GM12878 (cell line): ENCODE measurements around the gene ARHGEF18. TPM values are rescaled to one million over a fixed set of nuclear protein-coding genes. Genes with fewer than 3 reads are reported as not detected.

ENCODE experiments used
- BCL3 ChIP-seq: IDR thresholded peaks from 2 replicates; pipeline ENCODE4 v1.6.1; 2011; ENCODE audit warnings: borderline replicate concordance, low read depth, mild to moderate bottlenecking, moderate library complexity, low read length; ENCODE audit not compliant: insufficient read depth, poor library complexity, severe bottlenecking
- CHD1 ChIP-seq: IDR thresholded peaks from 2 replicates; pipeline ENCODE4 v1.6.1; 2012; ENCODE audit warnings: low read depth, low read length, improper control_type of control experiment
- CREM ChIP-seq: IDR thresholded peaks from 2 replicates; pipeline ENCODE4 v1.6.1; 2014; ENCODE audit warnings: antibody characterized with exemption, low read depth
- HCFC1 ChIP-seq: fragments of 150-350 bp; IDR thresholded peaks from 2 replicates; pipeline ENCODE4 v1.6.1; 2014; ENCODE audit warnings: low read length
- IKZF1 ChIP-seq: fragments of 450-650 bp; conservative IDR thresholded peaks from 2 replicates; pipeline ENCODE4 v1.6.1; 2017; ENCODE audit warnings: antibody characterized with exemption, mild to moderate bottlenecking
- IKZF2 ChIP-seq, 2 experiments: fragments of 450-650 bp; IDR thresholded peaks; 2 replicates each; pipeline ENCODE4 v1.6.1; 2017; ENCODE audit warnings: mild to moderate bottlenecking in 2 of 2, moderate library complexity in 2 of 2
- MEF2B ChIP-seq: fragments of 450-650 bp; IDR thresholded peaks from 2 replicates; pipeline ENCODE4 v1.6.1; 2018; ENCODE audit warnings: mild to moderate bottlenecking, moderate library complexity; ENCODE audit not compliant: partially characterized antibody, poor library complexity, severe bottlenecking
- MTA2 ChIP-seq: fragments of 450-650 bp; IDR thresholded peaks from 2 replicates; pipeline ENCODE4 v1.6.1; 2016; ENCODE audit warnings: low read depth, mild to moderate bottlenecking, moderate library complexity
- NFYA ChIP-seq: IDR thresholded peaks from 2 replicates; pipeline ENCODE4 v1.6.1; 2011; ENCODE audit warnings: low read depth, mild to moderate bottlenecking, low read length, improper control_type of control experiment, borderline replicate concordance
- NR2F1 ChIP-seq: fragments of 450-650 bp; conservative IDR thresholded peaks from 2 replicates; pipeline ENCODE4 v1.6.1; 2017; ENCODE audit warnings: mild to moderate bottlenecking
- NRF1 ChIP-seq: conservative IDR thresholded peaks from 2 replicates; pipeline ENCODE4 v1.6.1; 2011; ENCODE audit warnings: mild to moderate bottlenecking, low read depth, low read length, improper control_type of control experiment
- PKNOX1 ChIP-seq: fragments of 450-650 bp; IDR thresholded peaks from 2 replicates; pipeline ENCODE4 v1.6.1; 2016; ENCODE audit warnings: mild to moderate bottlenecking
- POU2F2 ChIP-seq: IDR thresholded peaks from 3 replicates; pipeline ENCODE4 v1.6.1; 2011; ENCODE audit warnings: low read depth, mild to moderate bottlenecking, low read length, borderline replicate concordance
- RELA ChIP-seq: fragments of 450-650 bp; IDR thresholded peaks from 2 replicates; pipeline ENCODE4 v1.8.0; 2014; ENCODE audit warnings: borderline replicate concordance; ENCODE audit not compliant: partially characterized antibody
- SUPT20H ChIP-seq: IDR thresholded peaks from 2 replicates; pipeline ENCODE4 v1.6.1; 2011; ENCODE audit warnings: low read depth, mild to moderate bottlenecking, low read length, moderate library complexity, borderline replicate concordance; ENCODE audit not compliant: control insufficient read depth
- SUZ12 ChIP-seq: fragments of 200-600 bp; sonication (generic); IDR thresholded peaks from one replicate; pipeline ENCODE4 v1.6.1; 2018; ENCODE audit warnings: antibody characterized with exemption, mild to moderate bottlenecking; ENCODE audit not compliant: unreplicated experiment
- ZBED1 ChIP-seq: IDR thresholded peaks from 2 replicates; pipeline ENCODE4 v1.6.1; 2016; ENCODE audit warnings: borderline replicate concordance
- ZNF24 ChIP-seq: fragments of 450-650 bp; IDR thresholded peaks from 2 replicates; pipeline ENCODE4 v1.6.1; 2017; ENCODE audit warnings: antibody characterized with exemption, mild to moderate bottlenecking
- ZSCAN29 ChIP-seq: fragments of 450-650 bp; IDR thresholded peaks from 2 replicates; pipeline ENCODE4 v1.6.1; 2017; ENCODE audit warnings: mild to moderate bottlenecking, moderate library complexity
- polyA plus RNA-seq, 11 experiments: library from polyadenylated mRNA; depleted of rRNA in 4 of 11; unstranded in 6 of 11; stranded (reverse) in 5 of 11; fragments of >200 nt; fragmentation: Nextera tagmentation in 4 of 11; fragmentation: Illumina TruSeq in 1 of 11; extraction: Ambion mirVana in 4 of 11; extraction: Trizol in 1 of 11; gene quantifications; 1 replicate in 1 of 11; 2 replicates in 10 of 11; pipeline versions ENCODE4 v1.2.1 to v1.2.3, GENCODE V29; 2011 to 2016; ENCODE audit warnings: inconsistent platforms in 2 of 11, missing spikeins in 2 of 11, low read depth in 1 of 11
- total RNA-seq, 4 experiments: library from RNA; depleted of rRNA in 3 of 4; stranded (reverse); fragments of >200 nt in 3 of 4; fragmentation: Illumina TruSeq in 1 of 4; extraction: Trizol in 1 of 4; gene quantifications; 2 replicates each; pipeline versions ENCODE4 v1.2.1 to v1.2.3, GENCODE V29; 2013 to 2021
- TF ChIP-seq, protein P1 (sequence below), 3 experiments: IDR thresholded peaks in 2 of 3; conservative IDR thresholded peaks in 1 of 3; 2 replicates each; pipeline ENCODE4 v1.5.1; 2011; ENCODE audit warnings: low read depth in 3 of 3, low read length in 3 of 3, mild to moderate bottlenecking in 3 of 3, control low read depth in 2 of 3, moderate library complexity in 2 of 3, inconsistent platforms in 1 of 3, mixed read lengths in 1 of 3; ENCODE audit not compliant: control insufficient read depth in 2 of 3, insufficient read depth in 1 of 3; ENCODE audit errors: extremely low read depth in 1 of 3
- TF ChIP-seq, protein P2 (sequence below): IDR thresholded peaks from 2 replicates; pipeline ENCODE4 v1.6.1; 2011; ENCODE audit warnings: mild to moderate bottlenecking, low read depth, low read length, moderate library complexity; ENCODE audit not compliant: insufficient replicate concordance

ARHGEF18 gene
- total and polyA plus RNA-seq, 10 of the 15 experiments (the other 5 are each of a cell fraction or from before 2014, with no cell fraction given), result 0.31 to 32.3 (median 13.4) TPM

DNA sequence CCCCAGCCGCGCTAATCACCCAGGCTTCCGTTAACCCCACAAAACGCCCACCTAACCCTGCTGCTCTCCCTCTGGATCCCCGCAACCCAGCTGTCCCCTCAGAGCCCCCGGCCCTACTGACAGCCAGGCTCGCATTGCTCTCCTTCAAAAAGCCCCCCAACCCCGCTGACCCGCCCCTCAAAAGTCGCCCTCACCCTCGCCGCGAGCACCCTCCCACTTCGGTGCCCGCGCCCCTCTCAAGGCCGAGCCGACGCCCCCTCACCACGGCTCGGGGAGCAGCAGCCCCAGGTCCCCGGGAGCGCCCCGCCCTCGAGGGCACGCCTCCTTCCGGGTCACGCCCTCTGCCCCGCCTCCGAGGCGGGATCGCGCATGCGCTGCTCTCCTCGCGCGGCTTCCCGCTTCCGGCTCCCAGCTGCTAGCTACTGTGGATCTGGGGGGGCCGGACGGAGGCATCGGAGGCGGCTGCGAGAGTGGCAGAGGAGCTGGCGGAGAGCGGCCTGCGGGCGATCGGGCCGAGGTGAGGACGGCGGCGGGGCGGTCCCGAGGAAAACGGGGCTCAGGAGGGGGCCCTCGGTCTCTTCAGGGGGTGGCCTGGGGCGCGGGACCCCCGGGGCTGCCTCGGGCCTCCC lies 46.1 kb downstream of the ARHGEF18 start (continued):
- TF ChIP-seq SUPT20H (no peak), RELA (peak; percentile 12), MTA2 (0 out of 2 replicates have a peak, but pooled peaks have one; percentile 25), IKZF2 (IDR thresholded peaks at IDR 0.05) (0 out of 4 replicates have a peak, but pooled peaks of 1 of the 2 experiments have one; percentile 32), CHD1 (no peak), MEF2B (no peak), CREM (peak; percentile 51; the same call in 1 of the 2 replicates), HCFC1 (peak; percentile 44; the same call in 1 of the 2 replicates), BCL3 (peak; percentile 19), NR2F1 (peak; percentile 52; the same call in 1 of the 2 replicates), SUZ12 (no peak), ZBED1 (no peak), NRF1 (peak; percentile 70), ZSCAN29 (no peak), NFYA (no peak), IKZF1 (peak; percentile 90), ZNF24 (no peak), POU2F2 (no peak), PKNOX1 (peak; percentile 57; the same call in 1 of the 2 replicates)
- TF ChIP-seq, protein P1, sequence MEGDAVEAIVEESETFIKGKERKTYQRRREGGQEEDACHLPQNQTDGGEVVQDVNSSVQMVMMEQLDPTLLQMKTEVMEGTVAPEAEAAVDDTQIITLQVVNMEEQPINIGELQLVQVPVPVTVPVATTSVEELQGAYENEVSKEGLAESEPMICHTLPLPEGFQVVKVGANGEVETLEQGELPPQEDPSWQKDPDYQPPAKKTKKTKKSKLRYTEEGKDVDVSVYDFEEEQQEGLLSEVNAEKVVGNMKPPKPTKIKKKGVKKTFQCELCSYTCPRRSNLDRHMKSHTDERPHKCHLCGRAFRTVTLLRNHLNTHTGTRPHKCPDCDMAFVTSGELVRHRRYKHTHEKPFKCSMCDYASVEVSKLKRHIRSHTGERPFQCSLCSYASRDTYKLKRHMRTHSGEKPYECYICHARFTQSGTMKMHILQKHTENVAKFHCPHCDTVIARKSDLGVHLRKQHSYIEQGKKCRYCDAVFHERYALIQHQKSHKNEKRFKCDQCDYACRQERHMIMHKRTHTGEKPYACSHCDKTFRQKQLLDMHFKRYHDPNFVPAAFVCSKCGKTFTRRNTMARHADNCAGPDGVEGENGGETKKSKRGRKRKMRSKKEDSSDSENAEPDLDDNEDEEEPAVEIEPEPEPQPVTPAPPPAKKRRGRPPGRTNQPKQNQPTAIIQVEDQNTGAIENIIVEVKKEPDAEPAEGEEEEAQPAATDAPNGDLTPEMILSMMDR (IDR thresholded peaks at IDR 0.05 in 2 of 3, conservative IDR thresholded peaks at IDR 0.05 in 1 of 3; ENCODE audit: control insufficient read depth in 2 of 3, extremely low read depth in 1 of 3, insufficient read depth in 1 of 3, low read depth in 3 of 3, low read length in 3 of 3), result peak in 1 of 3 experiments; percentile 11; a peak in 1 of 6 replicates
- TF ChIP-seq, protein P2, sequence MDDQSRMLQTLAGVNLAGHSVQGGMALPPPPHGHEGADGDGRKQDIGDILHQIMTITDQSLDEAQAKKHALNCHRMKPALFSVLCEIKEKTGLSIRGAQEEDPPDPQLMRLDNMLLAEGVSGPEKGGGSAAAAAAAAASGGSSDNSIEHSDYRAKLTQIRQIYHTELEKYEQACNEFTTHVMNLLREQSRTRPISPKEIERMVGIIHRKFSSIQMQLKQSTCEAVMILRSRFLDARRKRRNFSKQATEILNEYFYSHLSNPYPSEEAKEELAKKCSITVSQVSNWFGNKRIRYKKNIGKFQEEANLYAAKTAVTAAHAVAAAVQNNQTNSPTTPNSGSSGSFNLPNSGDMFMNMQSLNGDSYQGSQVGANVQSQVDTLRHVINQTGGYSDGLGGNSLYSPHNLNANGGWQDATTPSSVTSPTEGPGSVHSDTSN, result peak; percentile 38
